GM18867 (cell line): Measurements from ENCODE around the gene TMEM270.
"Not testable (repeated sequence)": the region's sequence is repeated elsewhere in the genome, so short reads cannot be mapped to it uniquely, and the experiment has no call there.

Experiments
- ATAC-seq: cut with Tn5 transposase; IDR thresholded peaks from one replicate; pipeline ENCODE4 v1.9.1; 2021; ENCODE audit warnings: mild to moderate bottlenecking, moderate library complexity; ENCODE audit not compliant: unreplicated experiment

Gene TMEM270

GRCh38 chr7:73860859-73861258 is at the start of gene TMEM270:
TSS of gene TMEM270 (plus strand) at chr7:73861159. CDS start at chr7:73861195, 36 bp downstream.
- ATAC-seq, result no peak

- ATAC-seq, result no peak
Measured at GRCh38 chr7:73811760-73812168, 49.2 kb upstream of the TMEM270 start.

GRCh38 chr7:73812996-73813395 is 48.0 kb upstream of the TMEM270 start:
- ATAC-seq, result no peak

DNA sequence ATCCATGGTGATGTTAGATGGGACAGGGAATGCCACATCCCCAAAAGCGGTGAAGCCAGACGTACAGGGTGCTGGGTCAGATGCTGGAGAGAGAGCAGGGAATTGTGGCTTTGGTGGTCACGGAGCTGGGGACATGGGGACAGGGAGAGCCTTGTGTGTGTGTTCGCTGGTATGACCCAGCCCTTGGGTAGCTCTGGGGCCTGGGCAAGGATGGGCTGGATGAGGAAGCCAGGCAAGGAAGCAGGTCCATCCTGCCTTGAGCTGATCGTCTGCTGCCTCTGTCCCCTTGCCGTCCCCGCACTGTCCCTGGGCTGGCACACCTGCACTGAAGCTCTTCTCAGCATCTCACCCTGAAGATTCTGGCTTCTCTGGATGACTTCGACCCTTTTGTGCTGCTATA is 45.5 kb upstream of the TMEM270 start:
- no peak for ATAC-seq

- ATAC-seq, result no peak
Measured at GRCh38 chr7:73817121-73817520, 43.8 kb upstream of the TMEM270 start.

GRCh38 chr7:73820013-73820412 is 40.9 kb upstream of the TMEM270 start:
- ATAC-seq, result no peak

- ATAC-seq, result not testable (repeated sequence)
Measured at GRCh38 chr7:73821597-73822285, 39.2 kb upstream of the TMEM270 start.

DNA sequence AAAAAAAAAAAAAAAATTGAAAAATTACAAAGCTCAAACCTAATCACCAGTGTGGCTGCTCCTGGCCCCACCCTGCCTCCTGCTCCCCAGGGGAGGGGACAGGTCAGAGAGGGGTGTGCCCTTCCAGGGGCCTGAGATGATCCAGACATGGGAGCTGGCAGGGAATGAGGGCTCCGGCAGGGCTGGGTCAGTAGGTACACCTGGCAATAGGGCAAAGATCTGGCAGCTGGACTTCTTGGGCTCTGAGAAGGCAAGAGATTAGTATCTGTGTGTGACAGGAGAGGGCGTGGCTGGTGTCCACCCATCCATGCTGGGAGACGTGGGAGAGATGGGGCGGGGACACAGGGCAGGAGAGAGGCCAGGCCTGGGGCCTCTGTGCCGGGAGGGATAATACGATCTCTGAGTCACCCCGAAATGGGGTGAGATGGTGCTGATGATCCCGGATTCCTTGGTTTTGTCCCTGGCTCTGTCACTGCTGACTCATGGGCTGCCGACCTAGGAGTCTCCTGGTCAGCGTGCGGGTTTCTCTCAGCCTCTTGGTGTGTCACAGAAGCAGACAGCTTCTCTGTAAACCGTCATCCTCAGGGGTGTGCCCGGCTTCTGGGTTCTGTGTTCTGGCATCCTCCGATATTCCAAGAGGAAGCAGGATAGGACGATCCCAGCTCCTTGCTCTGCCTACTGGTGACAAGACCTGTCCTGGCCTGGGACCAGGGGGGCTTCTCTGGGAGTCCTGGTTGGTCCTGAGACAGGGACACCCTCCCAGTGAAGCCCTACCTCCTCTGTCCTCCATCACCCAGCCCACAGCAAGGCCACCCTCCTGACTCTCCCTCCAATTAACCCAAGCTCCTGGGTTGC is 38.4 kb upstream of the TMEM270 start:
- no peak for ATAC-seq

GRCh38 chr7:73823257-73823656 is 37.7 kb upstream of the TMEM270 start:
- ATAC-seq, result no peak

DNA sequence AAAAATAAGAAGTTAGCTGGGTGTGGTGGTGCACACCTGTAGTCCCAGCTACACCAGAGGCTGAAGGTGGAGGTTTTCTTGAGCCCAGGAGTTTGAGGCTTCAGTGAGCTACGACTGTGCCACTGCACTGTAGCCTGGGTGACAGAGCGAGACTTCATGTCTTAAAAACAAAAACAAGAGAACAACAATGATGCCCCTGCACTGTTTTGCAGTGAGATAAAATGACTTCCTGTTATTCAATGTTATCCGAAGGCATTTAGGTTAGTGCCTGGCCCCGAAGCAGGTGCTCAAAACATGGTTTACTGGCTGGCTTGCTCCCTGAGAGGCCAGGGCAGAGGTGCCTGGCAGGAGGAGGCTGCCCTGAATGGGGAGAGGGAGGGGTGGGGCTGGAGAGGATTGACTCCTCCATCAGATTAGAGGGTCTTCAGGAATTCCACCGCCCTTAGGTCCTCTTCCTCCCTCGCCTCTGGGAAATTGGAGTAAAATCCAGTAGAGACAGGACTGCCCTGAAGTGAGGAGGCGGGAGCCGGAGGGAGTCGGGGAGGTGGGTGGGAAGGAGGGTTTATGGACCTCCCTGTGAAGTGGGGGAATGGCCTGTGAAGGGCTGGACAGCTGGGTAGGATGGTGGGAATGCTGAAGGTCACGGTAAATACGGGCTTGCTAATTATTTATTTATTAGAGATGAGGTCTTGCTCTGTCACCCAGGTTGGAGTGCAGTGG is 36.9 kb upstream of the TMEM270 start:
- no peak for ATAC-seq

DNA sequence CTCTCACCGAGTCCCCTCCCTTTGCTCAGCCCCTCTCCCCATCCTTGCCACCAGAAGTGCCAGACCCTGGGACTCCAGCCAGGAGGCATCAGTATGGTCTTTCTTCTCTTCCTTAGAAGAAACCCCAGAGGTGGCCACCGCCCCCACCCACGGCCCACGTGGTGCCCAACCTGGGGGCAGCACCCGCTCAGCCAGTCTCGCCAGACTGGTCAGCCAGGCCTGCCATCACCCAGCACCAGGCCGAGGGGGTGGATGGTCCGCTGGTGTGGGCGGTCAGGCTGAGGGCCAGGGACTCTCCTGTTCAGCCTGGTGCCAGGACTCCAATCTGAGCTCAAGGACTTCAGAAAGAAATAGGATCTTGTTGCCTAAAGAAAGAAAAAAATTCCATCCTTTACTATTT is 36.0 kb upstream of the TMEM270 start:
- no peak for ATAC-seq

DNA sequence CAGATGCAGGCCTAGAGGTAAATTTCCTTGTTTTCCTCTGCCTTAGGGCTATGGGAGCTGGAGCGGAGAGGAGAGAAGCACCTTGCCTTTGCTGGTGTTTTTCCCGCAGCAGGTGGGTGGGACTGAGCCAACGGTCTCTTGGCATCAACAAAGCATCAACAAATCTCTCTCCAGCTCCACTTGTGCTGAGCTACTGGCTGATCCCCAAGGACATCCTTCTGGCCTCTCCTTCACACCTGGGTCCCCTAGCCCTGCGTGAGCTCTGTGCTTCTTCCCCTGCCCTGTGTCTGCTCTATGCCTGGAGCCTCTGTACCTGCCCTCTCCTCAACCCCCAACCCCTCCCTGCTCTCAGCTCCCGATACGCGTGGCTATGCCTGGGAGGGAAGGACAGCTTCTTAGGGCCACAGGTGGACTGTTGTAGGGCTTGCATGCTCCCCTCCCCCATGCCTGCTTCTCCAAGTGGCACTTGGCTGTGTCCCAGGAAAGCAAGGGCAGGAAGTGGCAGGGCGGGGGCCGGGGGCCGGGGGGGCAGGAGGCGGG is 33.3 kb upstream of the TMEM270 start:
- no peak for ATAC-seq

DNA sequence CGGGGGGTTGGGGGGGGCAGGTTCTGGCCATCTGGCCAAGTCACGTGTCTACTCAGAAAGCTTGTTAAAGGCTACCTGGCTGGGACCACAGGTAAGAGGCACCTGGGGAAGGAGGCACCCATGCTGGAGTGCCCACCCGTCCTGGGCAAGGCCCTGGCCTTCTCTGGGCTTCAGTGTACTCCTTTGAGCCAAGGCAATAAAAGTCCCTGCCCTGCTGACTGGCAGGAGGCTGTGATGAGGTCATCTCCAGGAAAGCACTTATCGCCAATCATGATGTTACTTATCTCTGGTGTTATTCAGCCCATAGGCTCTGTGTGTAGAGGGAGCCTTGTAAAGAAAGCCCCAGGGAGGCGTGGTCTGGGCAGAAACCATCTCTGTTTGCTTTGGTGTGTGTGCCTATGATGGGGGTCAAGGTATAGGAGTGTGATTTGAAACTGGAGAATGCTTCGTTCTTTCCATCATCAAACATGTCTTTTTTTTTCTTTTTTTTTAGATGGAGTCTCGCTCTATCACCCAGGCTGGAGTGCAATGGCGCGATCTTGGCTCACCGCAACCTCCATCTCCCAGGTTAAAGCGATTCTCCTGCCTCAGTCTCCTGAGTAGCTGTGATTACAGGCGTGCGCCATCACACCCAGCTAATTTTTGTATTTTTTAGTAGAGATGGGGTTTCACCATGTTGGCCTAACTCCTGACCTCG is 32.7 kb upstream of the TMEM270 start:
- no peak for ATAC-seq

- no peak for ATAC-seq
Measured at GRCh38 chr7:73828972-73829371, 32.0 kb upstream of the TMEM270 start.

DNA sequence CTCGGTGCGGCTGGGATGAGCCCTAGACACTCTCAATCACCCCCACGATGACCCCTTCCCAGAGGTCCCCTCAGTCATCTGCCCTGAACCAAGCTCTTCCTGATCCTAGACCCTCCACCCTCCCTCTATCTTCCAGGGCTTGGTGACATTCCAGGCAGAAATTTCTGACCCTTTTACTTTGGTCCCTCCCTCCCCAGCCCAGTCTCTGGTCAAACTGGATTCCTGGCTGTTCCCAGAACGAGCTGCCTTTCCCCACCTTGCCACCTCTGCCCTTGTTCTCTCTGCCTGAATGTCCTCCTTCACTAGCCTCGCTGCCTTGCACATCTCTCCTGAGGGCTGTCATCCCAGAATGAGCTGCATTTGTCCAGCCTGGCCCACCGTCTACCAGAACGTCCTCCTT is 31.5 kb upstream of the TMEM270 start:
- ATAC-seq, result no peak

- ATAC-seq, result no peak
Measured at GRCh38 chr7:73829921-73830680, 30.9 kb upstream of the TMEM270 start.

GRCh38 chr7:73830681-73831583 is 30.0 kb upstream of the TMEM270 start, which contains the start of gene CLDN4:
TSS of gene CLDN4 (plus strand) at chr7:73830996. CDS start at chr7:73831202, 206 bp downstream.
- no peak for ATAC-seq

DNA sequence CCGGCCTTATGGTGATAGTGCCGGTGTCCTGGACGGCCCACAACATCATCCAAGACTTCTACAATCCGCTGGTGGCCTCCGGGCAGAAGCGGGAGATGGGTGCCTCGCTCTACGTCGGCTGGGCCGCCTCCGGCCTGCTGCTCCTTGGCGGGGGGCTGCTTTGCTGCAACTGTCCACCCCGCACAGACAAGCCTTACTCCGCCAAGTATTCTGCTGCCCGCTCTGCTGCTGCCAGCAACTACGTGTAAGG is 29.4 kb upstream of the TMEM270 start:
- no peak for ATAC-seq
